ENCODE results near the gene IFTAP.

Gene IFTAP

GRCh38 chr11:36703055-36703404, 108.7 kb downstream of the IFTAP start:
- DNase-seq = peak in 1 of 58 donors; percentile 49
